A549 (cell line): ENCODE results near the gene TFEB. TPM values are rescaled to one million over a fixed set of nuclear protein-coding genes. Genes with fewer than 3 reads are reported as not detected.

Experiments
- ATAC-seq, 2 experiments: fragments of 200-7000 bp in 1 of 2; fragments of >200 bp in 1 of 2; cut with Nextera tagmentation in 1 of 2; cut with Tn5 transposase in 1 of 2; 3 replicates each; pipeline versions ENCODE4 v1.8.0 to v1.9.1; 2018 to 2020; ENCODE audit warnings: mild to moderate bottlenecking in 1 of 2, moderate library complexity in 1 of 2
- CTCF ChIA-PET: fragments of 300-600 bp; sonication (Branson Sonifier 250); formaldehyde crosslinking; extraction: SDS; loops from one replicate; lab custom pipeline; 2021; ENCODE audit warnings: antibody characterized with exemption, inconsistent platforms; lab: Yijun Ruan, JAX
- POLR2A ChIA-PET: fragments of 350-600 bp; formaldehyde crosslinking; extraction: SDS; loops from one replicate; lab custom pipeline; 2021; ENCODE audit warnings: antibody characterized with exemption, inconsistent platforms; lab: Yijun Ruan, JAX
- DNase-seq, 2 experiments: peaks; one replicate each; pipeline versions ENCODE4 v3.0.0 to v3.0.0-alpha.2; 2011 to 2016; ENCODE audit warnings: low read depth in 1 of 2, low spot score in 1 of 2
- FAIRE-seq: peaks from 2 replicates; lab custom pipeline; 2011; peaks lifted over from hg19 to GRCh38; lab: Jason Lieb, UNC
- H3K27ac ChIP-seq, 2 experiments: fragments of >200 bp; sonication (Bioruptor Twin); formaldehyde crosslinking; 3 replicates each; pipeline ENCODE4 v1.5.1; 2016 to 2017
- H3K4me1 ChIP-seq: fragments of >200 bp; sonication (Bioruptor Twin); formaldehyde crosslinking; 3 replicates; pipeline ENCODE4 v1.6.1; 2016
- H3K4me2 ChIP-seq: fragments of >200 bp; sonication (Bioruptor Twin); formaldehyde crosslinking; 3 replicates; pipeline ENCODE4 v1.6.1; 2016
- H3K4me3 ChIP-seq: fragments of >200 bp; sonication (Bioruptor Twin); formaldehyde crosslinking; 3 replicates; pipeline ENCODE4 v1.5.1; 2016
- H3K9me3 ChIP-seq: fragments of >200 bp; sonication (Bioruptor Twin); formaldehyde crosslinking; 3 replicates; pipeline ENCODE4 v1.6.1; 2016
- BCL3 ChIP-seq: fragments of >200 bp; sonication (Bioruptor Twin); formaldehyde crosslinking; IDR thresholded peaks from 3 replicates; pipeline ENCODE4 v1.6.1; 2016
- CBX2 ChIP-seq: fragments of 200-600 bp; sonication (generic); IDR thresholded peaks from 2 replicates; pipeline ENCODE4 v1.6.1; 2016; ENCODE audit warnings: low read depth, mild to moderate bottlenecking, borderline replicate concordance
- CBX8 ChIP-seq: fragments of 200-600 bp; sonication (generic); IDR thresholded peaks from 2 replicates; pipeline ENCODE4 v1.6.1; 2016
- CEBPB ChIP-seq, 2 experiments: fragments of >200 bp in 1 of 2; sonication (Bioruptor Twin) in 1 of 2; formaldehyde crosslinking in 1 of 2; IDR thresholded peaks; 2 replicates each; pipeline ENCODE4 v1.6.1; 2012 to 2016
- CHD4 ChIP-seq: fragments of 200-600 bp; sonication (generic); IDR thresholded peaks from 2 replicates; pipeline ENCODE4 v1.6.1; 2016; ENCODE audit warnings: antibody characterized with exemption, mild to moderate bottlenecking, borderline replicate concordance
- CTCF ChIP-seq: fragments of >200 bp; sonication (Bioruptor Twin); formaldehyde crosslinking; IDR thresholded peaks from 3 replicates; pipeline ENCODE4 v1.5.1; 2016
- E2F6 ChIP-seq: IDR thresholded peaks from 2 replicates; pipeline ENCODE4 v1.6.1; 2012; ENCODE audit warnings: low read depth, borderline replicate concordance
- ELK1 ChIP-seq: fragments of 150-350 bp; IDR thresholded peaks from 2 replicates; pipeline ENCODE4 v1.6.1; 2014; ENCODE audit warnings: low read depth, mild to moderate bottlenecking, low read length
- EP300 ChIP-seq, 2 experiments: fragments of >200 bp; sonication (Bioruptor Twin); formaldehyde crosslinking; IDR thresholded peaks; 2 replicates in 1 of 2; 3 replicates in 1 of 2; pipeline ENCODE4 v1.6.1; 2016 to 2017
- ESRRA ChIP-seq: fragments of 150-350 bp; IDR thresholded peaks from 2 replicates; pipeline ENCODE4 v1.6.1; 2014; ENCODE audit warnings: mild to moderate bottlenecking, low read length, borderline replicate concordance
- FOSB ChIP-seq: fragments of 250-450 bp; sonication (Bioruptor Pico); IDR thresholded peaks from 2 replicates; pipeline ENCODE4 v1.5.0; 2020; ENCODE audit warnings: mild to moderate bottlenecking, moderate library complexity
- FOSL2 ChIP-seq, 2 experiments: fragments of 450-650 bp in 1 of 2; fragments of >200 bp in 1 of 2; sonication (Bioruptor Twin) in 1 of 2; formaldehyde crosslinking; IDR thresholded peaks; 2 replicates each; pipeline versions ENCODE4 v1.5.0 to v1.6.1; 2016 to 2020; ENCODE audit warnings: mild to moderate bottlenecking in 1 of 2, moderate library complexity in 1 of 2
- GATA3 ChIP-seq: IDR thresholded peaks from 2 replicates; pipeline ENCODE4 v1.6.1; 2012; ENCODE audit warnings: borderline replicate concordance
- HES2 ChIP-seq: fragments of >200 bp; sonication (Bioruptor Twin); formaldehyde crosslinking; IDR thresholded peaks from 2 replicates; pipeline ENCODE4 v1.6.1; 2016
- HEYL ChIP-seq: fragments of 250-450 bp; sonication (Bioruptor Pico); IDR thresholded peaks from 2 replicates; pipeline ENCODE4 v1.8.0; 2021; ENCODE audit warnings: mild to moderate bottlenecking, moderate library complexity
- HOXA7 ChIP-seq: fragments of 250-450 bp; sonication (Bioruptor Pico); IDR thresholded peaks from 2 replicates; pipeline ENCODE4 v1.5.0; 2020; ENCODE audit warnings: mild to moderate bottlenecking, moderate library complexity
- HOXB13 ChIP-seq: fragments of 250-450 bp; sonication (Bioruptor Pico); IDR thresholded peaks from 2 replicates; pipeline ENCODE4 v1.5.0; 2020; ENCODE audit warnings: low read depth, mild to moderate bottlenecking, moderate library complexity
- JUN ChIP-seq, 2 experiments: fragments of >200 bp; sonication (Bioruptor Twin); formaldehyde crosslinking; IDR thresholded peaks; 2 replicates in 1 of 2; 3 replicates in 1 of 2; pipeline ENCODE4 v1.6.1; 2016 to 2017
- KDM1A ChIP-seq: fragments of 200-600 bp; sonication (generic); IDR thresholded peaks from 2 replicates; pipeline ENCODE4 v1.6.1; 2016; ENCODE audit warnings: low read depth, mild to moderate bottlenecking
- KDM5A ChIP-seq: fragments of 200-600 bp; sonication (generic); IDR thresholded peaks from 2 replicates; pipeline ENCODE4 v1.6.1; 2016; ENCODE audit warnings: antibody characterized with exemption, mild to moderate bottlenecking
- MAFK ChIP-seq: fragments of 450-650 bp; IDR thresholded peaks from 2 replicates; pipeline ENCODE4 v1.6.1; 2014; ENCODE audit not compliant: partially characterized antibody
- MAX ChIP-seq: IDR thresholded peaks from 2 replicates; pipeline ENCODE4 v1.6.1; 2012
- MAZ ChIP-seq: fragments of 150-350 bp; IDR thresholded peaks from 2 replicates; pipeline ENCODE4 v1.6.1; 2014; ENCODE audit warnings: antibody characterized with exemption, low read depth, low read length, borderline replicate concordance
- MYC ChIP-seq: IDR thresholded peaks from 2 replicates; pipeline ENCODE4 v1.6.1; 2012; ENCODE audit warnings: mild to moderate bottlenecking, inconsistent platforms, low read length, improper control_type of control experiment, borderline replicate concordance
- NFE2L2 ChIP-seq: fragments of 150-350 bp; conservative IDR thresholded peaks from 2 replicates; pipeline ENCODE4 v1.6.1; 2014; ENCODE audit warnings: low read length
- NR3C1 ChIP-seq: fragments of >200 bp; sonication (Bioruptor Twin); formaldehyde crosslinking; IDR thresholded peaks from 3 replicates; pipeline ENCODE4 v1.6.1; 2017
- PBX3 ChIP-seq: IDR thresholded peaks from 2 replicates; pipeline ENCODE4 v1.6.1; 2012
- POLR2A ChIP-seq: IDR thresholded peaks from 2 replicates; pipeline ENCODE4 v1.6.1; 2012; ENCODE audit warnings: mild to moderate bottlenecking, low read length
- POLR2AphosphoS2 ChIP-seq: conservative IDR thresholded peaks from 2 replicates; pipeline ENCODE4 v1.6.1; 2012; ENCODE audit warnings: low read length, improper control_type of control experiment, inconsistent platforms
- RARB ChIP-seq: fragments of 250-450 bp; sonication (Bioruptor Pico); IDR thresholded peaks from 2 replicates; pipeline ENCODE4 v1.8.0; 2021; ENCODE audit warnings: mild to moderate bottlenecking, moderate library complexity
- RNF2 ChIP-seq: fragments of 200-600 bp; sonication (generic); IDR thresholded peaks from 2 replicates; pipeline ENCODE4 v1.6.1; 2016; ENCODE audit warnings: low read depth, mild to moderate bottlenecking, antibody characterized with exemption, moderate library complexity, borderline replicate concordance
- SREBF2 ChIP-seq: fragments of 450-650 bp; IDR thresholded peaks from 2 replicates; pipeline ENCODE4 v1.6.1; 2014; ENCODE audit warnings: mild to moderate bottlenecking, moderate library complexity
- TFCP2L1 ChIP-seq: fragments of 250-450 bp; sonication (Bioruptor Pico); IDR thresholded peaks from 2 replicates; pipeline ENCODE4 v1.5.0; 2021; ENCODE audit warnings: mild to moderate bottlenecking
- USF2 ChIP-seq: fragments of 450-650 bp; IDR thresholded peaks from 2 replicates; pipeline ENCODE4 v1.6.1; 2014; ENCODE audit warnings: antibody characterized with exemption
- ZC3H11A ChIP-seq: fragments of 450-650 bp; IDR thresholded peaks from 2 replicates; pipeline ENCODE4 v1.6.1; 2014; ENCODE audit warnings: antibody characterized with exemption, mild to moderate bottlenecking
- WGBS: methylation state at CpG from one replicate; pipeline ENCODE4 v1.1.6; 2017; ENCODE audit errors: missing lambda C conversion rate; 5-methylcytosine and 5-hydroxymethylcytosine counted together
- polyA plus RNA-seq, 4 experiments: library from polyadenylated mRNA; depleted of rRNA in 3 of 4; stranded (reverse); fragments of >200 nt; fragmentation: RNase III in 1 of 4; extraction: RNeasy Plus Mini Kit Qiagen cat#74134 plus additional on column Dnase treatment in 1 of 4; gene quantifications; 2 replicates in 3 of 4; 3 replicates in 1 of 4; pipeline ENCODE4 v1.2.3, GENCODE V29; 2011 to 2017

Gene TFEB
- polyA plus RNA-seq, 2 of the 4 experiments (the other 2 are of a cell fraction): 3.1 to 6.1 TPM

GRCh38 chr6:41723530-41724227 lies 11.7 kb downstream of the TFEB start:
- 82% methylated on average over 6 of the region's 21 CpGs for WGBS
- H3K27ac ChIP-seq: peak overlapping the region; percentile 76 to 89
- ChIA-PET CTCF (interaction anchor here (1.3 to 5.2 kb wide), 5 partner anchors 10 to 64 kb away, joined by 3 to 31 read pairs (median 6); partner anchors contain the start of gene TOMM6), POLR2A (interaction anchor here (0.7 to 1.9 kb wide), 4 partner anchors 10 to 323 kb away, joined by 3 to 13 read pairs (median 8); no protein-coding TSS in a partner anchor)
- FAIRE-seq (no peak), DNase-seq (peak; percentile 63 to 83), ATAC-seq (peak; percentile 97)
- peak overlapping the region; percentile 81 for H3K4me2 ChIP-seq
- H3K4me1 ChIP-seq: peaks cover 29% of the 10 kb centered on the region
- H3K9me3 ChIP-seq: no peaks in the 10 kb centered on the region
- peak overlapping the region; percentile 20; the same call in 1 of the 3 replicates for H3K4me3 ChIP-seq
- TF ChIP-seq GATA3: no peak
- TF ChIP-seq KDM5A: no peak
- TF ChIP-seq FOSB (CRISPR knock-in tag): no peak
- TF ChIP-seq CHD4: no peak
- no peak for TF ChIP-seq CBX8
- no peak for TF ChIP-seq HOXB13
- peak in 1 of 2 experiments; percentile 64; a peak in 1 of 5 replicates for TF ChIP-seq JUN (IDR thresholded peaks at IDR 0.05)
- TF ChIP-seq EP300 (IDR thresholded peaks at IDR 0.05): no peak
- TF ChIP-seq POLR2AphosphoS2: no peak
- no peak for TF ChIP-seq MAZ
- TF ChIP-seq MAFK: no peak
- peak; percentile 90 to 97 for TF ChIP-seq CEBPB (IDR thresholded peaks at IDR 0.05)
- no peak for TF ChIP-seq FOSL2 (IDR thresholded peaks at IDR 0.05)
- TF ChIP-seq FOSL2 (CRISPR knock-in tag; IDR thresholded peaks at IDR 0.05): peak; percentile 36
- TF ChIP-seq HES2: no peak
- no peak for TF ChIP-seq NR3C1
- no peak for TF ChIP-seq RARB (CRISPR knock-in tag)
- TF ChIP-seq BCL3: no peak
- no peak for TF ChIP-seq PBX3
- no peak for TF ChIP-seq CTCF
- no peak for TF ChIP-seq ZC3H11A
- TF ChIP-seq NFE2L2: no peak
- TF ChIP-seq POLR2A: peak; percentile 11; the same call in 1 of the 2 replicates
- no peak for TF ChIP-seq ESRRA
- TF ChIP-seq RNF2: no peak
- TF ChIP-seq USF2: no peak
- 0 out of 2 replicates have a peak, but pooled peaks have one; percentile 25 for TF ChIP-seq E2F6
- no peak for TF ChIP-seq ELK1
- TF ChIP-seq TFCP2L1 (CRISPR knock-in tag): no peak
- TF ChIP-seq KDM1A: no peak
- no peak for TF ChIP-seq CBX2
- peak; percentile 52; the same call in 1 of the 2 replicates for TF ChIP-seq MAX
- no peak for TF ChIP-seq MYC
- TF ChIP-seq SREBF2: no peak
- no peak for TF ChIP-seq HOXA7 (CRISPR knock-in tag)
- TF ChIP-seq HEYL (CRISPR knock-in tag): no peak
